GM21367 (cell line): ENCODE measurements around the gene MLLT6.
"Not testable (repeated sequence)": the region's sequence is repeated elsewhere in the genome, so short reads cannot be mapped to it uniquely, and the experiment has no call there.

Experiments used
- ATAC-seq: cut with Tn5 transposase; IDR thresholded peaks from one replicate; pipeline ENCODE4 v1.9.1; 2021; ENCODE audit not compliant: unreplicated experiment

The MLLT6 gene

GRCh38 chr17:38725066-38725465 is 20.0 kb downstream of the MLLT6 start:
- ATAC-seq, result no peak

DNA sequence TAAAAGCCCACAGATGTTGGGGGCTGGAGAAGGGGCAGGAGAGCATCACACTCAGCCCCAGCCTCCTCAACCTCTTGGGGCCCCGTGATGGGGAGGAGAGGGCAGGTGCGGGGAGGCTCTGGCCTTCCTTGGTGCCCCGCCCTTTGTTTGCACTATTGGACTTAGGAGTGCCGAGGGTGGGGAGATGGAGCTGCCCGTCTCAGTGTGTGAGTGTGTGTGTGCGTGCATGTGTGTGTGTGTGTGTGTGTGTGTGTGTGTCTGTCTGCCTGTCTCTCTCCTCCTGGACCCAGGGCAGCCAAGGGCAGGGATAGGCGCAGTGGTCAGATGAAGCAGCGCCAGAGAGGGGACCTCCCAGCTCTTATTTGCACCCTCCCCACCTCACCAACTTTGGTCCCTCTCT is 21.1 kb downstream of the MLLT6 start:
- ATAC-seq, result not testable (repeated sequence)

DNA sequence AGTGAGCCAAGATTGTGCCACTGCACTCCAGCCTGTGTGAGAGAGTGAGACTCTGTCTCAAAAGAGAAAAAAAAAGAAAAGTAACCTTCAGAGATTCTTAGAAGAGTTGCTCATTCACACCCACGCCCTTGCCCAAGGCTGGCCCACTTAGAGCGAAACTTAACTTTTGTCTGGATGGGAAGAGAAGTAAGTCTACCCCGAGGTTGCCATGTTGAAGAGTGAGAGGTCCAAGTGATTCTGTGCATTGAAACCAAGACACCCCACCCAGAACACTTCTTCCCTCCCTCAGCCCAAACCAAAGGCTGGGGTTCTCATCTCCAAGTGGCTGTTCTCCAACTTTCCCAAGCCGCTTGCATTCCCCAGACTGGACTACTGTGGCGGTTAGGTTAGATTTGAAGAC is 22.7 kb downstream of the MLLT6 start:
- no peak for ATAC-seq

DNA sequence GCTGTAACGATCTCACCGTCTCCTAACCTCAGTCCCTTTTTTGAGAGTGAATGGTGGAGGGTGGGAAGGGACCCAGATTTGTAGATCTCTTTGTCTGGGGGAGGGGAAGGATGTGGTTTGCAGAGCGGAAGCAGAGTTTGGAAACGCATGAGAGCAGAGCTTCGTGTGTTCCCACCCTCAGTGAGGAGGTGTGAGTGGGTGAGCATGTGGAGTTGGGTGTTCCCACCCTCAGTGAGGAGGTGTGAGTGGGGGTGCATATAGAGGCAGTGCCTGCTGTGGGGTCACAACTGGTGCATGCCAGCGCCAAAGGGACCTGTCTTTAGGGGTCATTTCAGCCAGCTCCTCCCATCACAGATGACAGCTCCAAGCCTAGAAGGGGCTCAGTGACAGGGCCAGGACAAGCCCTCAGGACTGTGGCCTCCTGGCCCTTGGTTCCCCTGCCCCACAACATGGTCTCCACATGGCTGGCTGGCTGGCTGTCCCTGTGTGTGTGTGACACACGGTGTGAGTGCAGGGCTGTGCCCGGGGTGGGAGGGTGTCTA is 23.3 kb downstream of the MLLT6 start:
- ATAC-seq, result no peak

DNA sequence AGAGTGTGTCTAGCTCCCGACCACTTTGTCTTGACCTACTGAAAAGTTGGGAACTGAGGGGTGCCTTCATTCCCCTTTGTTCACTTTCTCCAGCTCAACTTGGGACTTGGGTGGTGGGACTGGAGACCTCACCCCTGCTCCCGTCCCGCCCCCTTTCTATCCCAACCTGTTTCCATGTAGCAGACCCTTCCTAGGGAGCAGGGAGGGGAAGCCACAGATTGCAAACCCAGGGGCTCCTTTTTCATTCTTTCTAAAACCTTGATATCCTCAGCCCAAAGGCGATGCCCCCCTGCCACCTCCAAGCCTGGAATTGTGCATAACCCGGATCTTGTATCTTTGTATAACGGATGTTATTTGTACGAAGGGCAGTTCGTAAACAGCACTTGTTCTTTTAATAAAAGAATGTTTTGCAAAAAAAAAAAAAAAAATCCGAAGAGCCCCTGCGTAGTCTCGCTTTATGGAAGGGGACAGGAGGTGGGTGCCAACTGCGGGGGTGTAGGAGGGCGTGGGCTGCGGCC is 24.4 kb downstream of the MLLT6 start:
- no peak for ATAC-seq

GRCh38 chr17:38729886-38730525 is 24.9 kb downstream of the MLLT6 start, which contains the start of gene CISD3:
TSS of gene CISD3 (plus strand) at chr17:38730341. CDS start at chr17:38730359, 18 bp downstream.
- peak; percentile 69 for ATAC-seq

GRCh38 chr17:38730526-38731379 is 25.7 kb downstream of the MLLT6 start:
- ATAC-seq, result no peak

GRCh38 chr17:38731526-38732294 is 26.6 kb downstream of the MLLT6 start:
- no peak for ATAC-seq

GRCh38 chr17:38732376-38733281 is 27.6 kb downstream of the MLLT6 start:
- no peak for ATAC-seq

DNA sequence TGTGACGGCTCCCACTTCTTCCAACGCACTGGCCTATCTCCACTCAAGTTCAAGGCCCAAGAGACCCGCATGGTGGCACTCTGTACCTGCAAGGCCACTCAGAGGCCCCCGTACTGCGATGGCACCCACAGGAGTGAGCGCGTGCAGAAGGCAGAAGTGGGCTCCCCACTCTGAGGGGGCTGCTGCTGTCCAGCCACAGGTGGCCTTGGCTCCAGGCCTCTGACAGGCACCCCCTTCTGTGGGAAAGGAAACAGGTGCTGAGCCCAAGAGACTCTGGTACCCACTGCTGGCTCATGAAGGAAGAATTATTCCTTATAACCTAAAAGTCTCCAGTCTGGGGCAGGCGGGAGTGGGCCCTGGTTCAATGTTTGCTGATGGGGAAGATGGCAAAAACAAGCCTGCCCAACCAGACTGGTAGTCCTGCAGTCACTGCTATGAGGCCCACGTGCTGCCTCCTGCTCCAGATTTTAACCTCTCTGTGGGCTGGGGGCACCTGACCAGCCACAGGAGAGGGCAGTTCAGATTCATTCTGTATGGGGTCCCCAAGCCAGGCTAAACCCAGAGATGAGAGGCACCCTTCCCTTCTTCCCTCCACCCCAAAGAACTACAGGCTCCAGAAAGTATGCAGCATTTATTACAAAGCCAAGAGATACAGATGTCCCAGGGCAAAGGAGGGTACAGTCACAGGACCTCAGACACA is 28.4 kb downstream of the MLLT6 start:
- ATAC-seq, result no peak

DNA sequence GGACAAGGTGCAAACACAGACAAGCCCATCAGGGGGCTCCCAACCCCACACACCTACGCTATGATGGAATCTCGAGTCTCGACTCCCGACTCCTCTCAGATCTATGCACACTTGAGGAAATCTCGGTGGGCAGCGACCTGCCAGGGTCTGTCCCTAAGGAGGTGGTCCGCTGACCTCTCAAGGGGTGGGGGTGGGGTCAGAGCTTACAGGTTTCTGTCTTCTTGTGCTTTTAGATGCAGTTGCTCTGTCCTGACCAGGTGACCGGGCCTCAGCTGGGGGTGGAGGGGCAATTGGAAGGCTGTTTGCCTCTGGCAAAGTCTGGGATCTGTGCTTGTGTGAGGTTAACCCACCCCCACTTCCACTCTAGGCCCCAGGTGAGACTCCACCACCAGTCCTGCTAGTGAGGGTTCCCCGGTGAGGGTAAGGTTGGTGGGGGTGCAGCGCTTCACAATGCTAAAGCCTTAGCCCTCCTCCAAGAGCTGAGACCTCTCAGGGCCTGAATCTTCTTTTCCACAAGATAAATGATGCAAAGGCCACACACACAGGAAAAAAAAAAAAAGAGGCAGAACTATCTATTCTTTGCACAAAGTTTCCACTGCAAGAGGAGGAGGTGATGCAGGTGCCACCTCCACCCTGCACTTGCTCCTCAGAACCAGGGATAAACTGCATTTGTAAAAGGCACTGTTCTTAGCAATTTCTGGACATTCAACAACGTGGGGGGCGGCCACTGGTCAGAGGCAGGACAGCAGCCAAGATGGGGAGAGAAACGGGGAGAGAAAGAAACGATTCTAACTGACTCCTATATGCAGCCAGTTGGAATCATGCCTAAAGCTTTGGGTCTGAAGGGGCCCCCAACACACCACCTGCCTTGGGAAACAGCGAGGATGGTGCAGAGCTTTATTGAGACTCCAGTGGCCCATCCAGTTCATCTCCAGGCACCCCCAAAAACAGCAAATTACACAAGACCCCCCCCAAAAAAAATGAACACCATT is 29.2 kb downstream of the MLLT6 start:
- no peak for ATAC-seq

- ATAC-seq, result no peak
Measured at GRCh38 chr17:38735161-38735997, 30.3 kb downstream of the MLLT6 start.

GRCh38 chr17:38738007-38738662 is 33.1 kb downstream of the MLLT6 start:
- no peak for ATAC-seq

DNA sequence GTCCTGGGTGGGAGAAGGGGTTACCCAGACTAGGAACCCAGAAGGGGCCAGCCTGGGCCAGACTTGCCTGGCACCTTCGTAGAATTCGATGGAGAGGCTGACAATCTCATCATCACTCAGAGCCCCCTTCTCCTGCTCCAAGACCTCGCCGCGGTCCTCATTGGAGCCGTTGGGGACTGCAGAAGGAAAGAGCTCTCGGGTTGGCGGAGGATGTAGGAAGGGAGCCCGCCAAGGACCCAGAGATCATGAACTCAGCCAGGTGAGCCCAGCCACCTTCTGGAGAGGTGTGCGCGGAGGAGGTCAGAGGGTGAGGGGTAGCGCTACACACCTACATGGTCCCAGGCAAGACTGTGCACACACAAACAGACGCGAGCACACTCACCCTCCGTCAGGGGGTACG is 33.6 kb downstream of the MLLT6 start:
- no peak for ATAC-seq

DNA sequence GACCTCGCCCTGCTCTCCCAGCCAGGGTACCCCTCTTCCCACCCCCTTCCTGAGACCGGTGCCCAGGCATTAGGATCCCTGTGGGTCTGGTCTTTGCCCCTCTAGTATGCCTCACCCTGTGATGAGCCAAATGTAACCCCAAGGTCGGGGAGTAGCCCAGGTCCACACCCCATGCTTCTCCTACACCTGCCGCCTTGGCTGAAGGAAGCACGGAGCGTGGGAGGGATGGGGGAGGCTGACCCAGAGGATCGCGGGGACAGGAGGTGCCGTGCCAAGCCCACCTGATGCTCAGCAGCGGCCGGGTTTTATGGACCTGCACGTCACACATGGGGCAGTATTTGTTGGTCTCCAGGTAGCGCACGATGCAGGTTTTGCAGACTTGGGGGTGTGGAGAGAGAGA is 34.2 kb downstream of the MLLT6 start:
- ATAC-seq, result no peak

GRCh38 chr17:38740044-38740443 is 35.0 kb downstream of the MLLT6 start:
- no peak for ATAC-seq

GRCh38 chr17:38740806-38741205 is 35.7 kb downstream of the MLLT6 start:
- no peak for ATAC-seq
